HEK293 (cell line): ENCODE measurements around the gene TMEM171.

Experiments used
- CTCF ChIA-PET: fragments of 350-600 bp; formaldehyde crosslinking; extraction: SDS; loops from one replicate; lab custom pipeline; 2021; ENCODE audit warnings: antibody characterized with exemption; lab: Yijun Ruan, JAX
- POLR2A ChIA-PET: fragments of 300-600 bp; formaldehyde crosslinking; extraction: SDS; loops from one replicate; lab custom pipeline; 2020; ENCODE audit warnings: antibody characterized with exemption, inconsistent platforms; lab: Yijun Ruan, JAX
- H3K27ac ChIP-seq: fragments of 200-500 bp; sonication (Bioruptor generic); 2 replicates; pipeline ENCODE4 v1.5.1; 2014; ENCODE audit warnings: low read depth, low read length, control low read depth, inconsistent platforms; ENCODE audit errors: extremely low read depth
- H3K36me3 ChIP-seq, 2 experiments: fragments of 200-500 bp in 1 of 2; sonication (Bioruptor generic) in 1 of 2; 1 replicate in 1 of 2; 2 replicates in 1 of 2; pipeline ENCODE4 v1.5.1; 2014 to 2017; ENCODE audit warnings: inconsistent platforms in 2 of 2, low read length in 2 of 2; ENCODE audit not compliant: control insufficient read depth in 2 of 2, insufficient read depth in 1 of 2
- H3K4me1 ChIP-seq: fragments of 200-500 bp; sonication (Bioruptor generic); 2 replicates; pipeline ENCODE4 v1.5.1; 2014; ENCODE audit warnings: mild to moderate bottlenecking, low read length, inconsistent platforms; ENCODE audit not compliant: control insufficient read depth, insufficient read depth
- H3K4me3 ChIP-seq: 2 replicates; pipeline ENCODE4 v1.5.1; 2011; ENCODE audit warnings: low read depth, mild to moderate bottlenecking, control low read depth, low read length, moderate library complexity
- H3K9me3 ChIP-seq: fragments of 200-500 bp; sonication (Bioruptor generic); 2 replicates; pipeline ENCODE4 v1.5.1; 2014; ENCODE audit warnings: low read depth, low read length, inconsistent platforms; ENCODE audit not compliant: control insufficient read depth, insufficient read depth
- AEBP2 ChIP-seq: fragments of 450-650 bp; formaldehyde crosslinking; IDR thresholded peaks from 2 replicates; pipeline ENCODE4 v1.5.1; 2016; ENCODE audit warnings: missing biosample characterization, missing genetic modification characterization, borderline replicate concordance
- EGR2 ChIP-seq: fragments of 450-650 bp; formaldehyde crosslinking; IDR thresholded peaks from 2 replicates; pipeline ENCODE4 v1.5.1; 2016; ENCODE audit warnings: low read depth, missing biosample characterization, missing genetic modification characterization
- ELK4 ChIP-seq: IDR thresholded peaks from 2 replicates; pipeline ENCODE4 v1.6.1; 2011; ENCODE audit warnings: mild to moderate bottlenecking, low read depth, low read length, borderline replicate concordance
- YY1 ChIP-seq: fragments of 450-650 bp; formaldehyde crosslinking; IDR thresholded peaks from 2 replicates; pipeline ENCODE4 v1.5.1; 2018; ENCODE audit warnings: missing biosample characterization, missing genetic modification characterization
- ZBTB48 ChIP-seq: fragments of 450-650 bp; formaldehyde crosslinking; IDR thresholded peaks from 2 replicates; pipeline ENCODE4 v1.5.1; 2016; ENCODE audit warnings: missing biosample characterization, missing genetic modification characterization
- ZBTB8A ChIP-seq: fragments of 450-650 bp; formaldehyde crosslinking; IDR thresholded peaks from 2 replicates; pipeline ENCODE4 v1.5.1; 2016; ENCODE audit warnings: missing biosample characterization, missing genetic modification characterization
- ZFHX2 ChIP-seq: fragments of 450-650 bp; formaldehyde crosslinking; conservative IDR thresholded peaks from 2 replicates; pipeline ENCODE4 v1.5.1; 2016; ENCODE audit warnings: missing biosample characterization, missing genetic modification characterization
- ZFP37 ChIP-seq: fragments of 450-650 bp; formaldehyde crosslinking; IDR thresholded peaks from 2 replicates; pipeline ENCODE4 v1.5.1; 2016; ENCODE audit warnings: missing biosample characterization, missing genetic modification characterization
- ZFP41 ChIP-seq: fragments of 450-650 bp; formaldehyde crosslinking; IDR thresholded peaks from 2 replicates; pipeline ENCODE4 v1.5.1; 2016; ENCODE audit warnings: missing biosample characterization, missing genetic modification characterization, borderline replicate concordance
- ZNF211 ChIP-seq: fragments of 450-650 bp; formaldehyde crosslinking; IDR thresholded peaks from 2 replicates; pipeline ENCODE4 v1.5.1; 2016; ENCODE audit warnings: low read depth, missing biosample characterization, missing genetic modification characterization
- ZNF214 ChIP-seq: fragments of 450-650 bp; formaldehyde crosslinking; IDR thresholded peaks from 2 replicates; pipeline ENCODE4 v1.5.1; 2017; ENCODE audit warnings: missing biosample characterization, mild to moderate bottlenecking, missing genetic modification characterization, borderline replicate concordance
- ZNF433 ChIP-seq: fragments of 450-650 bp; formaldehyde crosslinking; IDR thresholded peaks from 2 replicates; pipeline ENCODE4 v1.5.1; 2016; ENCODE audit warnings: missing biosample characterization, missing genetic modification characterization, low read depth
- ZNF449 ChIP-seq: fragments of 450-650 bp; formaldehyde crosslinking; IDR thresholded peaks from 2 replicates; pipeline ENCODE4 v1.5.1; 2017; ENCODE audit warnings: missing biosample characterization, mild to moderate bottlenecking, missing genetic modification characterization, moderate library complexity
- ZNF610 ChIP-seq: fragments of 450-650 bp; formaldehyde crosslinking; IDR thresholded peaks from 2 replicates; pipeline ENCODE4 v1.5.1; 2016; ENCODE audit warnings: missing biosample characterization, missing genetic modification characterization, borderline replicate concordance
- ZNF629 ChIP-seq: fragments of 450-650 bp; formaldehyde crosslinking; IDR thresholded peaks from 2 replicates; pipeline ENCODE4 v1.5.1; 2017; ENCODE audit warnings: missing biosample characterization, missing genetic modification characterization
- ZNF654 ChIP-seq: fragments of 450-650 bp; formaldehyde crosslinking; IDR thresholded peaks from 2 replicates; pipeline ENCODE4 v1.5.1; 2016; ENCODE audit warnings: low read depth, missing biosample characterization, missing genetic modification characterization

The TMEM171 gene

GRCh38 chr5:73122875-73123810 lies 2.8 kb downstream of the TMEM171 start:
- H3K36me3 ChIP-seq = no peaks in the 10 kb centered on the region
- H3K9me3 ChIP-seq = no peaks in the 10 kb centered on the region
- CTCF ChIA-PET = interaction anchor here (0.7 to 1.5 kb wide), 6 partner anchors 12 to 708 kb away, joined by 3 to 5 read pairs (median 4); no protein-coding TSS in a partner anchor
- no peak overlapping the region for H3K27ac ChIP-seq
- no peak overlapping the region for H3K4me3 ChIP-seq
- POLR2A ChIA-PET = no interaction called here
- peak; percentile 97 for TF ChIP-seq ZNF449 (tag by site-specific recombination)
- no peak for TF ChIP-seq ZFP37 (tag by site-specific recombination)
- TF ChIP-seq, all 188 proteins: peak for 1
- no peaks in the 10 kb centered on the region; the same call in 1 of the 2 replicates for H3K4me1 ChIP-seq

- no peak for TF ChIP-seq ZNF214 (tag by site-specific recombination)
- TF ChIP-seq ZBTB48 = no peak
- TF ChIP-seq EGR2 (tag by site-specific recombination) = peak; percentile 26; the same call in 1 of the 2 replicates
- no peak for TF ChIP-seq ELK4
- TF ChIP-seq AEBP2 (tag by site-specific recombination) = no peak
- TF ChIP-seq YY1 = no peak
- TF ChIP-seq ZNF654 = no peak
- TF ChIP-seq ZFHX2 (tag by site-specific recombination) = peak; percentile 43; the same call in 1 of the 2 replicates
- no peak for TF ChIP-seq ZNF433 (tag by site-specific recombination)
- no peak for TF ChIP-seq ZFP41 (tag by site-specific recombination)
- TF ChIP-seq ZBTB8A (tag by site-specific recombination) = no peak
- no peak for TF ChIP-seq ZNF211 (tag by site-specific recombination)
- no peak for TF ChIP-seq ZNF610 (tag by site-specific recombination)
- ChIA-PET POLR2A (no interaction called here), CTCF (no interaction called here)
- H3K4me1 ChIP-seq = no peaks in the 10 kb centered on the region; the same call in 1 of the 2 replicates
- H3K36me3 ChIP-seq = no peaks in the 10 kb centered on the region
- H3K27ac ChIP-seq = no peak overlapping the region
- no peaks in the 10 kb centered on the region for H3K9me3 ChIP-seq
- no peak overlapping the region for H3K4me3 ChIP-seq
These were observed 4.9 kb downstream of the TMEM171 start for GRCh38 chr5:73125289-73125688.

- POLR2A ChIA-PET = no interaction called here
- Histone ChIP-seq H3K36me3 (no peaks in the 10 kb centered on the region), H3K9me3 (no peaks in the 10 kb centered on the region), H3K4me1 (no peaks in the 10 kb centered on the region), H3K27ac (no peak overlapping the region), H3K4me3 (no peak overlapping the region)
- no peak for TF ChIP-seq ZNF629
- CTCF ChIA-PET = interaction anchor here (0.6 kb wide), 1 partner anchor 233 kb away, joined by 3 read pairs; no protein-coding TSS in a partner anchor
These were observed 6.0 kb downstream of the TMEM171 start for GRCh38 chr5:73126381-73126780.
